ENCODE data around the gene ELMO1.

Gene ELMO1

GRCh38 chr7:37076668-37077067 lies 372.0 kb downstream of the ELMO1 start:
- DNase-seq: no peak

- DNase-seq: no peak
These were observed 374.3 kb downstream of the ELMO1 start for GRCh38 chr7:37074370-37074769.

GRCh38 chr7:37071124-37071523 lies 377.5 kb downstream of the ELMO1 start:
- DNase-seq: no peak

- DNase-seq: no peak
These were observed 378.2 kb downstream of the ELMO1 start for GRCh38 chr7:37070471-37070870.

GRCh38 chr7:37070031-37070430 lies 378.6 kb downstream of the ELMO1 start:
- no peak for DNase-seq

- no peak for DNase-seq
These were observed 379.3 kb downstream of the ELMO1 start for GRCh38 chr7:37069336-37069735.

GRCh38 chr7:37068902-37069301 lies 379.8 kb downstream of the ELMO1 start:
- no peak for DNase-seq

GRCh38 chr7:37068038-37068437 lies 380.6 kb downstream of the ELMO1 start:
- DNase-seq: no peak

GRCh38 chr7:37065779-37066271 lies 382.8 kb downstream of the ELMO1 start:
- no peak for DNase-seq

GRCh38 chr7:37062560-37062859 lies 386.2 kb downstream of the ELMO1 start:
- no peak for DNase-seq

GRCh38 chr7:37061849-37062559 lies 386.7 kb downstream of the ELMO1 start:
- DNase-seq: no peak

- no peak for DNase-seq
These were observed 392.3 kb downstream of the ELMO1 start for GRCh38 chr7:37056234-37056912.

GRCh38 chr7:37054624-37055241 lies 393.9 kb downstream of the ELMO1 start:
- no peak for DNase-seq

- DNase-seq: no peak
These were observed 396.0 kb downstream of the ELMO1 start for GRCh38 chr7:37052705-37053104.

GRCh38 chr7:37050801-37051200 lies 397.9 kb downstream of the ELMO1 start:
- DNase-seq: no peak

GRCh38 chr7:37048674-37049073 lies 400.0 kb downstream of the ELMO1 start:
- no peak for DNase-seq

GRCh38 chr7:37047260-37047659 lies 401.4 kb downstream of the ELMO1 start:
- DNase-seq: no peak

- no peak for DNase-seq
These were observed 402.1 kb downstream of the ELMO1 start for GRCh38 chr7:37046531-37047079.

GRCh38 chr7:37045681-37046179 lies 402.9 kb downstream of the ELMO1 start:
- DNase-seq: no peak

GRCh38 chr7:37041461-37041860 lies 407.2 kb downstream of the ELMO1 start:
- no peak for DNase-seq

GRCh38 chr7:37040330-37040729 lies 408.3 kb downstream of the ELMO1 start:
- no peak for DNase-seq

- no peak for DNase-seq
These were observed 409.4 kb downstream of the ELMO1 start for GRCh38 chr7:37039131-37039749.

GRCh38 chr7:37038706-37039105 lies 410.0 kb downstream of the ELMO1 start:
- no peak for DNase-seq

Data from NCI-H2029 treated with DMSO at 0.1 percent for 48 hours (cell line).